ENCODE data around the gene MST1R.
"Not testable (repeated sequence)": the region's sequence is repeated elsewhere in the genome, so short reads cannot be mapped to it uniquely, and the experiment has no call there.

The MST1R gene

GRCh38 chr3:49908373-49909199, 4.9 kb upstream of the MST1R start:
- ChIA-PET CTCF (interaction anchor here (1.0 kb wide), 1 partner anchor 8 kb away, joined by 3 read pairs; no protein-coding TSS in a partner anchor), POLR2A (interaction anchor here (2.1 kb wide), 1 partner anchor 21 kb away, joined by 9 read pairs; the partner anchor contains the start of gene MON1A)
- no peak for DNase-seq (ENCODE audit: extremely low spot score)

GRCh38 chr3:49906073-49906743, 2.5 kb upstream of the MST1R start:
- CTCF ChIA-PET: no interaction called here
- POLR2A ChIA-PET: interaction anchor here (1.9 kb wide), 1 partner anchor 23 kb away, joined by 7 read pairs; the partner anchor contains the start of gene MON1A

More at GRCh38 chr3:49908373-49909199, 4.9 kb upstream of the MST1R start:
- no peak for TF ChIP-seq ARNT (IDR thresholded peaks at IDR 0.05)
- TF ChIP-seq SUZ12 (IDR thresholded peaks at IDR 0.05): no peak
- no peak for TF ChIP-seq PKNOX1 (IDR thresholded peaks at IDR 0.05)

GRCh38 chr3:49904448-49904847, 775 bp upstream of the MST1R start:
- POLR2A ChIA-PET: interaction anchor here (1.0 kb wide), 1 partner anchor 10 kb away, joined by 3 read pairs; no protein-coding TSS in a partner anchor
- CTCF ChIA-PET: interaction anchor here (1.2 kb wide), 1 partner anchor 27 kb away, joined by 3 read pairs; no protein-coding TSS in a partner anchor
- not testable (repeated sequence) for DNase-seq (ENCODE audit: extremely low spot score)

More at GRCh38 chr3:49906073-49906743, 2.5 kb upstream of the MST1R start:
- peak; percentile 56 for DNase-seq (ENCODE audit: extremely low spot score)
- TF ChIP-seq FOXM1 (IDR thresholded peaks at IDR 0.05; ENCODE audit: borderline replicate concordance): no peak
- TF ChIP-seq L3MBTL2 (conservative IDR thresholded peaks at IDR 0.05): no peak
- TF ChIP-seq BHLHE40 (IDR thresholded peaks at IDR 0.05; ENCODE audit: borderline replicate concordance): no peak
- no peak for TF ChIP-seq FOXK2 (IDR thresholded peaks at IDR 0.05)
- no peak for TF ChIP-seq HDGF (IDR thresholded peaks at IDR 0.05; ENCODE audit: borderline replicate concordance)
- TF ChIP-seq NFRKB (IDR thresholded peaks at IDR 0.05): no peak
- TF ChIP-seq ELF4 (IDR thresholded peaks at IDR 0.05): no peak

GRCh38 chr3:49902511-49903345, 945 bp downstream of the MST1R start:
- CTCF ChIA-PET: no interaction called here
- POLR2A ChIA-PET: interaction anchor here (1.0 to 1.1 kb wide), 3 partner anchors 27 to 37 kb away, joined by 3 to 7 read pairs (median 3); partner anchors contain the start of genes MON1A and RBM6
- TF ChIP-seq L3MBTL2 (conservative IDR thresholded peaks at IDR 0.05) (no peak), ARNT (IDR thresholded peaks at IDR 0.05) (no peak), BHLHE40 (IDR thresholded peaks at IDR 0.05; ENCODE audit: borderline replicate concordance) (no peak), SUZ12 (IDR thresholded peaks at IDR 0.05) (no peak), FOXK2 (IDR thresholded peaks at IDR 0.05) (no peak), ZNF384 (IDR thresholded peaks at IDR 0.05) (no peak), TARDBP (IDR thresholded peaks at IDR 0.05) (no peak), ELF4 (IDR thresholded peaks at IDR 0.05) (no peak), NFRKB (IDR thresholded peaks at IDR 0.05) (no peak)
- no peak for DNase-seq (ENCODE audit: extremely low spot score)

GRCh38 chr3:49901366-49902339, 2.0 kb downstream of the MST1R start:
- DNase-seq (ENCODE audit: extremely low spot score): no peak
- TF ChIP-seq FOXK2 (IDR thresholded peaks at IDR 0.05) (no peak), CTBP1 (IDR thresholded peaks at IDR 0.05; ENCODE audit: borderline replicate concordance) (no peak), FOXM1 (IDR thresholded peaks at IDR 0.05; ENCODE audit: borderline replicate concordance) (no peak), PKNOX1 (IDR thresholded peaks at IDR 0.05) (no peak), HDGF (IDR thresholded peaks at IDR 0.05; ENCODE audit: borderline replicate concordance) (no peak)
- ChIA-PET POLR2A (interaction anchor here (1.0 to 1.1 kb wide), 2 partner anchors 28 to 38 kb away, joined by 3 to 7 read pairs; partner anchors contain the start of genes MON1A and RBM6), CTCF (no interaction called here)

- CTCF ChIA-PET: interaction anchor here (0.8 to 1.3 kb wide), 4 partner anchors 9 to 98 kb away, joined by 3 read pairs; partner anchors contain the start of gene INKA1
- TF ChIP-seq SP1 (IDR thresholded peaks at IDR 0.05) (no peak), SUZ12 (IDR thresholded peaks at IDR 0.05) (no peak), BHLHE40 (IDR thresholded peaks at IDR 0.05; ENCODE audit: borderline replicate concordance) (no peak), L3MBTL2 (conservative IDR thresholded peaks at IDR 0.05) (no peak), HDGF (IDR thresholded peaks at IDR 0.05; ENCODE audit: borderline replicate concordance) (no peak), LEF1 (IDR thresholded peaks at IDR 0.05; ENCODE audit: borderline replicate concordance) (no peak), PKNOX1 (IDR thresholded peaks at IDR 0.05) (no peak), CTBP1 (IDR thresholded peaks at IDR 0.05; ENCODE audit: borderline replicate concordance) (no peak), TARDBP (IDR thresholded peaks at IDR 0.05) (no peak), FOXM1 (IDR thresholded peaks at IDR 0.05; ENCODE audit: borderline replicate concordance) (no peak), ZNF384 (IDR thresholded peaks at IDR 0.05) (no peak), NFRKB (IDR thresholded peaks at IDR 0.05) (no peak), ELF4 (IDR thresholded peaks at IDR 0.05) (no peak), ARNT (IDR thresholded peaks at IDR 0.05) (no peak), FOXK2 (IDR thresholded peaks at IDR 0.05) (no peak), FOXA1 (IDR thresholded peaks at IDR 0.05) (no peak)
- no peak for DNase-seq (ENCODE audit: extremely low spot score)
- POLR2A ChIA-PET: interaction anchor here (1.2 to 1.4 kb wide), 2 partner anchors 28 to 39 kb away, joined by 3 read pairs; partner anchors contain the start of gene RBM6
Measured at GRCh38 chr3:49900491-49901153, 3.1 kb downstream of the MST1R start.
